ENCODE results near the gene GDAP1L1.

GDAP1L1 gene

GRCh38 chr20:44302736-44303135 is 55.6 kb downstream of the GDAP1L1 start:
- in situ Hi-C loops (cut with HindIII; ENCODE audit: low sequenced_read_pairs): no loop called here
- no peak for DNase-seq (ENCODE audit: low read depth)
- TF ChIP-seq, protein P1, sequence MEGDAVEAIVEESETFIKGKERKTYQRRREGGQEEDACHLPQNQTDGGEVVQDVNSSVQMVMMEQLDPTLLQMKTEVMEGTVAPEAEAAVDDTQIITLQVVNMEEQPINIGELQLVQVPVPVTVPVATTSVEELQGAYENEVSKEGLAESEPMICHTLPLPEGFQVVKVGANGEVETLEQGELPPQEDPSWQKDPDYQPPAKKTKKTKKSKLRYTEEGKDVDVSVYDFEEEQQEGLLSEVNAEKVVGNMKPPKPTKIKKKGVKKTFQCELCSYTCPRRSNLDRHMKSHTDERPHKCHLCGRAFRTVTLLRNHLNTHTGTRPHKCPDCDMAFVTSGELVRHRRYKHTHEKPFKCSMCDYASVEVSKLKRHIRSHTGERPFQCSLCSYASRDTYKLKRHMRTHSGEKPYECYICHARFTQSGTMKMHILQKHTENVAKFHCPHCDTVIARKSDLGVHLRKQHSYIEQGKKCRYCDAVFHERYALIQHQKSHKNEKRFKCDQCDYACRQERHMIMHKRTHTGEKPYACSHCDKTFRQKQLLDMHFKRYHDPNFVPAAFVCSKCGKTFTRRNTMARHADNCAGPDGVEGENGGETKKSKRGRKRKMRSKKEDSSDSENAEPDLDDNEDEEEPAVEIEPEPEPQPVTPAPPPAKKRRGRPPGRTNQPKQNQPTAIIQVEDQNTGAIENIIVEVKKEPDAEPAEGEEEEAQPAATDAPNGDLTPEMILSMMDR (IDR thresholded peaks at IDR 0.05; ENCODE audit: low read depth, low read length, missing control alignments): no peak
- H3K4me3 ChIP-seq (ENCODE audit: low read depth, low read length): no peak overlapping the region

GRCh38 chr20:44304383-44304782 is 57.3 kb downstream of the GDAP1L1 start:
- H3K4me3 ChIP-seq (ENCODE audit: low read depth, low read length): no peak overlapping the region
- DNase-seq (ENCODE audit: low read depth): no peak
- TF ChIP-seq, protein P1 (IDR thresholded peaks at IDR 0.05; ENCODE audit: low read depth, low read length, missing control alignments): no peak
- in situ Hi-C loops (cut with HindIII; ENCODE audit: low sequenced_read_pairs): no loop called here

DNA sequence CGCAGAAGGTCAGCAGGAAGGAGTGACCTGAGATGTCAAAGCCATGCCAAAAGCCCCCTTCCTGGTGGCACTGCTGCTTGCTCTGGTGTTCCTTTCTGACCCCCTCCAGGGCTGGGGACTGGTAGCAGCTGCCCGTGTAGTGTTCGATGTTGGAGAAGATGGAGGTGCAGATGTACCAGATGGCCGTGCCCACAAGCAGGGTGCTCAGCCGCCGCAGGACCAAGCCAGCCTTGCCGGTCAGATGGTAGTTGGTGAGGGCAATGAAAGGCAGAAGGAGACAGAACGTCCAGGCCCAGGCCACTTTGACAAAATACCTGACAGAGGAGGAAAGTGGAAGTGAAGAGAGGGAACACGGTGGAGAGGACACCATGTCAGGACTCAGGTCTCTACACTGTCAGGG is 59.8 kb downstream of the GDAP1L1 start:
- in situ Hi-C loops (cut with HindIII; ENCODE audit: low sequenced_read_pairs): no loop called here
- DNase-seq (ENCODE audit: low read depth): no peak
- no peak overlapping the region for H3K4me3 ChIP-seq (ENCODE audit: low read depth, low read length)
- TF ChIP-seq, protein P1 (IDR thresholded peaks at IDR 0.05; ENCODE audit: low read depth, low read length, missing control alignments): no peak

DNA sequence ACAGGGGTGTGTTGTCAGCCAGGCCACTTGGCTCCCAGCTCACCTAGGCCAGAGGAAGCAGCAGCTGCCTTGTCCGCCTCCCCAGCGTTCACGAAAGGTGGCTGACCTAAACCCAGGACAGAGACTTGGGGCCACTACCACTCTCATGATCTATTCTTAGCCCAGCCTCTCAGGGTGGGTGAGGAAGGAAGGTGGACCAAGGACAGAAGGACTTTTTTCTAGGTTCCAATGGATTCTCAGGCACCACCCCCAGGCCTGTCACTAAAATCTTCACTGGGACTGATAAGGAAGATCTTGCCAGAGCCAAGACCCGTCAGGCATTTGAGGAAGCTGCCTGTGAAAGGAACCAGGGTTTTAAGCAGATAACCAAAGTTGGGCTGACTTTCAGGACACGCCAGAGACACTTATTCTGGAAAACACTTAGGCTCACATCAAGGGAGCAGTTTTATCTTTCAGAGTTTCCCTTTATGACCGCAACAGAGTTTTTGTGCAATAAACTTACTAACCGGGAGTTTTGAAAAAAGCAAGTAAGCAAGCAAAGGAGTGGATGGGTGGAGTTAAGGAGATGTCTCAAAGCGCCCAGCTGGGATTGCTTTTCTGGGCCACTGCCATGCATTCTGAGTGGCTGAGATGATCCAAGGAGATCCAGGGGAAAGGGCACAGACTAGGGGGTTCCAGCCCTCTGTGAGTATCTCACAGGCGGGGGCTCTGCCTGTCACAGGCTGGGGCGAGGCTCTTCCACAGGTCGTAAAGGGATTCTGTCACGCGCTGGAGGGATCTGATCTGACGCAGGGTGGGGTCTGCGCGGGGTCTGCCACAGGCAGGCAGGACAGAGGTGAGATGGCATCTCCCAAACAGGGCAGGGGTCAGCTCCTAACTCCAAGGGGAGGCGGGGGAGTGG is 62.9 kb downstream of the GDAP1L1 start:
- H3K4me3 ChIP-seq (ENCODE audit: low read depth, low read length): peak overlapping the region; percentile 93
- in situ Hi-C loops (cut with HindIII; ENCODE audit: low sequenced_read_pairs): no loop called here
- TF ChIP-seq, protein P1 (IDR thresholded peaks at IDR 0.05; ENCODE audit: low read depth, low read length, missing control alignments): no peak
- no peak for DNase-seq (ENCODE audit: low read depth)

- peak; percentile 91 for DNase-seq (ENCODE audit: low read depth)
These were observed 63.8 kb downstream of the GDAP1L1 start, which contains the start of gene FITM2 for GRCh38 chr20:44310664-44311639. FITM2 (minus strand) TSS chr20:44311202; CDS start chr20:44311148, 54 bp downstream.

More at GRCh38 chr20:44310664-44311639, 63.8 kb downstream of the GDAP1L1 start, which contains the start of gene FITM2:
- in situ Hi-C loops (cut with HindIII; ENCODE audit: low sequenced_read_pairs): no loop called here
- peak within 1 kb of the TSS; percentile 93 for H3K4me3 ChIP-seq (ENCODE audit: low read depth, low read length)
- TF ChIP-seq, protein P1 (IDR thresholded peaks at IDR 0.05; ENCODE audit: low read depth, low read length, missing control alignments): peak; percentile 94

Measured in astrocyte of the cerebellum (primary cell).